NT2/D1 (cell line): ENCODE measurements around the gene ZNF451.
"Not testable (repeated sequence)": the region's sequence is repeated elsewhere in the genome, so short reads cannot be mapped to it uniquely, and the experiment has no call there.

Experiments used
- DNase-seq: peaks from one replicate; pipeline ENCODE4 v3.0.0-alpha.2; 2011; ENCODE audit warnings: low read depth, low spot score
- H3K27me3 ChIP-seq: 2 replicates; pipeline ENCODE4 v1.6.0; 2011; ENCODE audit warnings: mild to moderate bottlenecking; ENCODE audit not compliant: insufficient read length, insufficient read depth
- H3K36me3 ChIP-seq: 2 replicates; pipeline ENCODE4 v1.6.1; 2011; ENCODE audit warnings: mild to moderate bottlenecking, low read length, mixed read lengths; ENCODE audit not compliant: insufficient read depth, insufficient read length
- H3K4me1 ChIP-seq: 2 replicates; pipeline ENCODE4 v1.5.1; 2011; ENCODE audit not compliant: insufficient read depth, insufficient read length
- H3K4me3 ChIP-seq: 2 replicates; pipeline ENCODE4 v1.5.1; 2011; ENCODE audit warnings: low read depth; ENCODE audit not compliant: insufficient read length
- H3K9ac ChIP-seq: 2 replicates; pipeline ENCODE4 v1.6.0; 2011; ENCODE audit warnings: low read depth; ENCODE audit not compliant: insufficient read length
- H3K9me3 ChIP-seq: 2 replicates; pipeline ENCODE4 v1.5.1; 2011; ENCODE audit warnings: mild to moderate bottlenecking, low read length; ENCODE audit not compliant: insufficient read depth
- SUZ12 ChIP-seq: IDR thresholded peaks from 2 replicates; pipeline ENCODE4 v1.6.1; 2011; ENCODE audit not compliant: insufficient read length, insufficient read depth; ENCODE audit errors: extremely low read depth
- YY1 ChIP-seq: IDR thresholded peaks from 2 replicates; pipeline ENCODE4 v1.6.1; 2011; ENCODE audit not compliant: insufficient read length, insufficient read depth
- ZNF274 ChIP-seq: IDR thresholded peaks from 2 replicates; pipeline ENCODE4 v1.6.1; 2011; ENCODE audit warnings: mild to moderate bottlenecking, low read depth, low read length

Gene ZNF451, protein sequence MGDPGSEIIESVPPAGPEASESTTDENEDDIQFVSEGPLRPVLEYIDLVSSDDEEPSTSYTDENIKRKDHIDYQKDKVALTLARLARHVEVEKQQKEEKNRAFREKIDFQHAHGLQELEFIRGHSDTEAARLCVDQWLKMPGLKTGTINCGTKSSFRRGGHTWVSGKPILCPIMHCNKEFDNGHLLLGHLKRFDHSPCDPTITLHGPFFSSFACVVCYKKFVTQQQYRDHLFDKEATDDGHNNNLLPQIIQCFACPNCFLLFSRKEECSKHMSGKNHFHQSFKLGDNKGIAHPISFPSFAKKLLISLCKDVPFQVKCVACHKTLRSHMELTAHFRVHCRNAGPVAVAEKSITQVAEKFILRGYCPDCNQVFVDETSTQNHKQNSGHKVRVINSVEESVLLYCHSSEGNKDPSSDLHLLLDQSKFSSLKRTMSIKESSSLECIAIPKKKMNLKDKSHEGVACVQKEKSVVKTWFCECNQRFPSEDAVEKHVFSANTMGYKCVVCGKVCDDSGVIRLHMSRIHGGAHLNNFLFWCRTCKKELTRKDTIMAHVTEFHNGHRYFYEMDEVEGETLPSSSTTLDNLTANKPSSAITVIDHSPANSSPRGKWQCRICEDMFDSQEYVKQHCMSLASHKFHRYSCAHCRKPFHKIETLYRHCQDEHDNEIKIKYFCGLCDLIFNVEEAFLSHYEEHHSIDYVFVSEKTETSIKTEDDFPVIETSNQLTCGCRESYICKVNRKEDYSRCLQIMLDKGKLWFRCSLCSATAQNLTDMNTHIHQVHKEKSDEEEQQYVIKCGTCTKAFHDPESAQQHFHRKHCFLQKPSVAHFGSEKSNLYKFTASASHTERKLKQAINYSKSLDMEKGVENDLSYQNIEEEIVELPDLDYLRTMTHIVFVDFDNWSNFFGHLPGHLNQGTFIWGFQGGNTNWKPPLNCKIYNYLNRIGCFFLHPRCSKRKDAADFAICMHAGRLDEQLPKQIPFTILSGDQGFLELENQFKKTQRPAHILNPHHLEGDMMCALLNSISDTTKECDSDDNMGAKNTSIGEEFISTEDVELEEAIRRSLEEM

DNA sequence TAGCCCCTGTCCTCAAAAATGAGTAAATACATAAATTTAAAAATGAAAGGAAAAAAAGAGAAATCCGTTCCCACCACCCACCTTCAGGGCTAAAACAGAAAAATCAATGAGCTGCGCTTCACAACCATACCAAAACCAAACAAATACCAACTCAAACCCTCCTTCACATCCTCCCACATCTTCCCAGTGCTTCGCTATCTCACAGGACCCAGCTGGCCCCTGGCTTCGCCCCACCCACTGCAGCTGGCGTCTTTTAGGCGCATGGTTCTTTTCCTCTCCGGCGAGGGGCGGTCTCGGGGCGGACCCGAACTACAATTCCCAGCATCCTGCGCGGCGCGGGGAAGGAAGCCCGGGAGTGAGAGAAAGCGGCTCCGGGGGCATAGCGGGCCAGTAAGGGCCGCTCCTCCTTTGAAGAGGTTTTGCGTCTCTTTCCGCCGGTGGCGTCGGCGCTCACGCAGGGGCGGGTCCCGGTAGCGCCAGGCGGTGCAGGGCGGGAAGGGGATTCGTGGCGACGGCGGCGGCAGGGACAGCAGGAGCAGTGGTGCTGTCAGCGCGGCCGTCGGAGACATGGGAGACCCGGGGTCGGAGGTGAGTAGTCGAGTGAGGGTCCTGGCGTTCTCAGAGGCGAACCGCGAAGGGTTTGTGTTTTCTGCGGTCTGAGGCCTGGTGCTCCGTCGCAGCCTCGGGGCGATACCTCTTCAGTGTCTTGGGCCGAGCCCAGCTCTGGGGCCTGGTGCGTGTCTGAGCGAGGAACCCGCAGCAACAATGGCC lies at the start of gene ZNF451:
TSS of gene ZNF451 (plus strand) at position 502 of the 771 bp plus-strand sequence. CDS start at position 568, 66 bp downstream.
- TF ChIP-seq SUZ12 (no peak), YY1 (no peak), ZNF274 (no peak)
- Histone ChIP-seq H3K4me1 (no peaks in the 10 kb centered on the region), H3K36me3 (peaks cover 20% of the 10 kb centered on the region), H3K4me3 (peak within 1 kb of the TSS; percentile 50), H3K27me3 (no peaks in the 10 kb centered on the region), H3K9me3 (no peaks in the 10 kb centered on the region), H3K9ac (peak within 1 kb of the TSS; percentile 67)
- DNase-seq: peak; percentile 86

DNA sequence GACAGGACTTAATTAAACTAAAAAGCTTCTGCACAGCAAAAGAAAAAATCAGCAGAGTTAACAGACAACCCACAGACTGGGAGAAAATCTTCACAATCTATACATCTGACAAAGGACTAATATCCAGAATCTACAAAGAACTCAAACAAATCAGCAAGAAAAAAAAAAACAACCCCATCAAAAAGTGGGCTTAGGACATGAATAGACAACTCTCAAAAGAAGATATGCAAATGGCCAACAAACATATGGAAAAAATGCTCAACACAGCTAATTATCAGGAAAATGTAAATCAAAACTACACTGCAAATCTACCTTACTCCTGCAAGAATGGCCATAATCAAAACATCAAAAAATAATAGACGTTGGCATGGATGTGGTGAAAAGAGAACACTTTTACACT lies 45.9 kb upstream of the ZNF451 start:
- not testable (repeated sequence) for H3K36me3 ChIP-seq, H3K9ac ChIP-seq, DNase-seq

DNA sequence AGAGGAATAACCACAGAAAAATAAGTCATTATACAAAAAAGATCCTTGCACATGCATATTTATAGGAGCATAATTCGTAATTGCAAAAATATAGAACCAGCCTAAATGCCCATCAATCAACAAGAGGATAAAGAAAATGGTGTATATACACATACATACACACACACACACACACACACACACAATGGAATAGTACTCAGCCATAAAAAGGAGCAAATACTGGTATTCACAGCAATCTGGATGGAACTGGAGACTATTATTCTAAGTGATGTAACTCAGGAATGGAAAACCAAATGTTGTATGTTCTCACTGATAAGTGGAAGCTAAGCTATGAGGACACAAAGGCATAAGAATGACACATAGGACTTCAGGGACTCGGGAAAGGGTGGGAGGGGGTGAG lies 45.4 kb upstream of the ZNF451 start:
- TF ChIP-seq YY1: no peak
- no peak for TF ChIP-seq ZNF274
- TF ChIP-seq SUZ12: no peak
- no peak overlapping the region for H3K9ac ChIP-seq
- H3K36me3 ChIP-seq: peaks cover 8% of the 10 kb centered on the region
- no peak overlapping the region for H3K4me3 ChIP-seq
- no peak for DNase-seq
- no peaks in the 10 kb centered on the region for H3K4me1 ChIP-seq
- no peaks in the 10 kb centered on the region for H3K9me3 ChIP-seq
- no peaks in the 10 kb centered on the region for H3K27me3 ChIP-seq

More for the DNA sequence above, 45.9 kb upstream of the ZNF451 start:
- not testable (repeated sequence) for H3K4me1 ChIP-seq, H3K27me3 ChIP-seq, H3K4me3 ChIP-seq, H3K9me3 ChIP-seq

DNA sequence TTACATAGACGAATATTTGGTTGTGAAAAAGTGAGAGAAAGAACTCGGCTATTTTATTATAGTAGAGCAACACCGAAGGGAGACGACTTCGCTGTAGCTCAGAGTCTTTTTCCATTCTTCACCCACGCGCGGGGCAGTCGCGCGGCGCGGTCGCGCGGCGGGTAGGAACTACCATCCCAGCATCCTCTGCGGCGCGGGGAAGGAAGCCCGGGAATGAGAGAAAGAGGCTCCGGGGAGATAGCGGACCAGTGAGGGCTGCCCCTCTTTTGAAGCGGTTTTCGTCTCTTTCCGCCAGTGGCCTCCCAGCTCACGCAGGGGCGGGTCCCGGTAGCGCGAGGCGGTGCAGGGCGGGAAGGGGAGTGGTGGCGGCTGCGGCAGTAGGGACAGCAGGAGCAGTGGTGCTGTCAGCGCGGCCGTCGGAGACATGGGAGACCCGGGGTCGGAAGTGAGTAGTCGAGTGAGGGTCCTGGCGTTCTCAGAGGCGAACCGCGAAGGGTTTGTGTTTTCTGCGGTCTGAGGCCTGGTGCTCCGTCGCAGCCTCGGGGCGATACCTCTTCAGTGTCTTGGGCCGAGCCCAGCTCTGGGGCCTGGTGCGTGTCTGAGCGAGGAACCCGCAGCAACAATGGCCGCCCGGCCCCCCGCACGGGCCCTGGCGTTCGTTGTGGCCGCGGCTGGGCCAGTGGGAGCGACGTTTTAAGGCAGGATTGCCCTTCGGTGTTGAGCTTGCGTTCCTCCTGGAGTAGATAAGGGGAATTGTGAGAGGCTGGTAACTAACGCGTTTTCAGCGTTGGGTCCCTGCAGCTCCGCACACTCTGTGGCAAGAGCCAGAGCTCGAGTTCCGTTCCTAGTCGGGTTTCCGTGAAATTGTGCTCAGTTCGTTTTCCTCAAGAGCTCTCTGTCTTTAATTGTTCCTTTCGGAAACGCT lies 43.4 kb upstream of the ZNF451 start, which contains the start of gene KIAA1586:
TSS of gene KIAA1586 (plus strand) at position 362 of the 925 bp plus-strand sequence. CDS start at position 425, 63 bp downstream.
- Histone ChIP-seq H3K36me3 (peaks cover 18% of the 10 kb centered on the region), H3K9ac (peak within 1 kb of the TSS; percentile 64), H3K4me3 (peak within 1 kb of the TSS; percentile 43)
- peak; percentile 47 for DNase-seq
- H3K27me3 ChIP-seq, H3K4me1 ChIP-seq, H3K9me3 ChIP-seq: not testable (repeated sequence)

DNA sequence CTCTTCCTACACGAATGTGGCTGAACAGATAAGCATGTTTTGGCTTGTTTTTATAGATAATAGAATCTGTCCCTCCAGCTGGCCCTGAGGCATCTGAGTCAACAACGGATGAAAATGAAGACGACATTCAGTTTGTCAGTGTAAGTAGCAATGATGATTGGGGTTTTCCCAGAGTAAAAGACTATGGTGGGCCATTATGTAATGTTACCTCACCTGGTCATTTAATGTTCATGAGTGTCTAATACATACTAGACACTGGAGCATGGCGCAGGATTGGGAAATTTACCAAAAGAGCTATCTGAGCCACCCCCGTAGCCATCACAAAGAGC lies 42.8 kb upstream of the ZNF451 start:
- not testable (repeated sequence) for DNase-seq, H3K9me3 ChIP-seq, H3K9ac ChIP-seq, H3K4me3 ChIP-seq, H3K27me3 ChIP-seq, H3K4me1 ChIP-seq
- H3K36me3 ChIP-seq: peaks cover 25% of the 10 kb centered on the region

DNA sequence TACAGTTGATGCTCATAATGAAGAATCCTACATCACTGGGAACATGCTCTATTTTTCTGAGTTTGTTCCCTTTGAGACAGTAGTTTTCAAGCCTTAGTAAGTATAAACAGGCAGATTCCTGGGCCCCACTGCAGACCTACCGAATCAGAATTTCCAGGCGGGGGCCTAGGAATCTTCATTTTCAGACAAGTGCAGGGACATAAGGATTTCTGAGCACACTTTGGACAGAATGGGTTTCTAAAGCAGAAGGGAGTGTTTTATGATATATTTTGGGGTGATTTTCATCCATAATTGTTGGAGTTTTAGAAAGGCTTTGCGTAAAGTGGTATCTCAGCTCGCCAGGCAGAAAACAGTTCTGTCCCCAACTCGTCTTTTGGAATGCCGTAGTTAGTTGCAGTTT lies 42.1 kb upstream of the ZNF451 start:
- not testable (repeated sequence) for H3K9me3 ChIP-seq, DNase-seq, H3K9ac ChIP-seq, H3K4me3 ChIP-seq, H3K4me1 ChIP-seq, H3K27me3 ChIP-seq
- H3K36me3 ChIP-seq: peaks cover 29% of the 10 kb centered on the region
